Measurements from ENCODE around the gene ACVR1B. TPM values are rescaled to one million over a fixed set of nuclear protein-coding genes. Genes with fewer than 3 reads are reported as not detected.

Gene ACVR1B
- total RNA-seq, 1 experiment from 2014 or later: 16.1 TPM

GRCh38 chr12:51925346-51926063 lies 26.0 kb upstream of the ACVR1B start:
- no peaks in the 10 kb centered on the region for H3K9me3 Mint-ChIP-seq (ENCODE audit: unreplicated experiment)
- H3K4me3 Mint-ChIP-seq (ENCODE audit: unreplicated experiment): no peak overlapping the region
- CTCF ChIA-PET: interaction anchor here (0.6 to 3.3 kb wide), 8 partner anchors 10 to 855 kb away, joined by 3 to 20 read pairs (median 5); no protein-coding TSS in a partner anchor
- no peaks in the 10 kb centered on the region for H3K36me3 Mint-ChIP-seq (ENCODE audit: insufficient read depth, unreplicated experiment)
- no peak for TF ChIP-seq CTCF (IDR thresholded peaks at IDR 0.05; ENCODE audit: unreplicated experiment)
- no peak overlapping the region for H3K27ac Mint-ChIP-seq (ENCODE audit: low read depth, unreplicated experiment)
- H3K4me1 Mint-ChIP-seq (ENCODE audit: insufficient read depth, unreplicated experiment): peaks cover 5% of the 10 kb centered on the region
- POLR2A ChIA-PET: interaction anchor here (0.6 kb wide), 1 partner anchor 1166 kb away, joined by 3 read pairs; no protein-coding TSS in a partner anchor
- intact Hi-C loops (cut with micrococcal nuclease): loop anchor here (1.0 to 2.0 kb wide), 2 partner anchors 55 to 95 kb away; no protein-coding TSS in a partner anchor
- DNase-seq (ENCODE audit: unreplicated experiment): no peak
- H3K27me3 Mint-ChIP-seq (ENCODE audit: insufficient read depth, unreplicated experiment): no peaks in the 10 kb centered on the region
- no TSS peak for BruUV-seq (replicated peaks)

GRCh38 chr12:51926064-51926632 lies 25.4 kb upstream of the ACVR1B start:
- ChIA-PET CTCF (interaction anchor here (0.6 to 3.2 kb wide), 13 partner anchors 8 to 99 kb away, joined by 3 to 20 read pairs (median 4); no protein-coding TSS in a partner anchor), POLR2A (interaction anchor here (0.7 kb wide), 1 partner anchor 25 kb away, joined by 4 read pairs; no protein-coding TSS in a partner anchor)
- H3K27ac Mint-ChIP-seq (ENCODE audit: low read depth, unreplicated experiment): no peak overlapping the region
- intact Hi-C loops (cut with micrococcal nuclease): loop anchor here (1.0 to 2.0 kb wide), 2 partner anchors 54 to 95 kb away; no protein-coding TSS in a partner anchor
- no TSS peak for BruUV-seq (replicated peaks)
- peaks cover 5% of the 10 kb centered on the region for H3K4me1 Mint-ChIP-seq (ENCODE audit: insufficient read depth, unreplicated experiment)
- H3K4me3 Mint-ChIP-seq (ENCODE audit: unreplicated experiment): no peak overlapping the region
- H3K36me3 Mint-ChIP-seq (ENCODE audit: insufficient read depth, unreplicated experiment): no peaks in the 10 kb centered on the region
- no peak for DNase-seq (ENCODE audit: unreplicated experiment)
- TF ChIP-seq CTCF (IDR thresholded peaks at IDR 0.05; ENCODE audit: unreplicated experiment): no peak
- H3K27me3 Mint-ChIP-seq (ENCODE audit: insufficient read depth, unreplicated experiment): no peaks in the 10 kb centered on the region
- H3K9me3 Mint-ChIP-seq (ENCODE audit: unreplicated experiment): no peaks in the 10 kb centered on the region

- DNase-seq (ENCODE audit: unreplicated experiment): peak; percentile 62
- H3K4me3 Mint-ChIP-seq (ENCODE audit: unreplicated experiment): no peak overlapping the region
- H3K9me3 Mint-ChIP-seq (ENCODE audit: unreplicated experiment): no peaks in the 10 kb centered on the region
- no peak overlapping the region for H3K27ac Mint-ChIP-seq (ENCODE audit: low read depth, unreplicated experiment)
- TF ChIP-seq CTCF (IDR thresholded peaks at IDR 0.05; ENCODE audit: unreplicated experiment): peak; percentile 56
- no peaks in the 10 kb centered on the region for H3K36me3 Mint-ChIP-seq (ENCODE audit: insufficient read depth, unreplicated experiment)
- H3K4me1 Mint-ChIP-seq (ENCODE audit: insufficient read depth, unreplicated experiment): peaks cover 5% of the 10 kb centered on the region
- intact Hi-C loops (cut with micrococcal nuclease): loop anchor here (1.0 to 2.0 kb wide), 2 partner anchors 54 to 94 kb away; no protein-coding TSS in a partner anchor
- ChIA-PET POLR2A (interaction anchor here (0.7 kb wide), 1 partner anchor 24 kb away, joined by 4 read pairs; no protein-coding TSS in a partner anchor), CTCF (interaction anchor here (0.6 to 3.2 kb wide), 17 partner anchors 9 to 99 kb away, joined by 3 to 20 read pairs (median 4); no protein-coding TSS in a partner anchor)
- H3K27me3 Mint-ChIP-seq (ENCODE audit: insufficient read depth, unreplicated experiment): no peaks in the 10 kb centered on the region
- no TSS peak for BruUV-seq (replicated peaks)
These were observed 24.8 kb upstream of the ACVR1B start for GRCh38 chr12:51926718-51927117.

Data from MCF 10A (cell line).